Endodermal cell (in vitro differentiated cells): ENCODE measurements around the gene C11orf54. TPM values are rescaled to one million over a fixed set of nuclear protein-coding genes. Genes with fewer than 3 reads are reported as not detected.

Experiments
- DNase-seq: peaks from one replicate; pipeline ENCODE4 v3.0.0-alpha.2; 2017
- H3K27ac ChIP-seq: 2 replicates; pipeline ENCODE4 v1.5.1; 2013; ENCODE audit warnings: mild to moderate bottlenecking, low read depth, low read length, moderate library complexity
- H3K27me3 ChIP-seq: 2 replicates; pipeline ENCODE4 v1.6.1; 2013; ENCODE audit warnings: mild to moderate bottlenecking, low read length, moderate library complexity; ENCODE audit not compliant: insufficient read depth, control insufficient read depth, poor library complexity, severe bottlenecking
- H3K36me3 ChIP-seq: 2 replicates; pipeline ENCODE4 v1.7.0; 2013; ENCODE audit warnings: mild to moderate bottlenecking, low read length, moderate library complexity; ENCODE audit not compliant: control insufficient read depth, insufficient read depth
- H3K4me1 ChIP-seq: one replicate; pipeline ENCODE4 v1.7.0; 2013; ENCODE audit warnings: low read length; ENCODE audit not compliant: control insufficient read depth, insufficient read depth
- H3K4me3 ChIP-seq: 2 replicates; pipeline ENCODE4 v1.5.1; 2013; ENCODE audit warnings: mild to moderate bottlenecking, low read length, moderate library complexity
- H3K9ac ChIP-seq: 2 replicates; pipeline ENCODE4 v1.6.1; 2013; ENCODE audit warnings: mild to moderate bottlenecking, low read length, moderate library complexity; ENCODE audit not compliant: poor library complexity, severe bottlenecking; ENCODE audit errors: extremely low read depth
- H3K9me3 ChIP-seq: 2 replicates; pipeline ENCODE4 v1.6.1; 2013; ENCODE audit warnings: mild to moderate bottlenecking, low read length, moderate library complexity; ENCODE audit not compliant: control insufficient read depth
- H3K27ac Mint-ChIP-seq: 2 replicates; pipeline ENCODE4 v1.8.0; 2020; ENCODE audit warnings: mixed read lengths
- H3K27me3 Mint-ChIP-seq: 2 replicates; pipeline ENCODE4 v1.8.0; 2021; ENCODE audit warnings: mild to moderate bottlenecking, mixed read lengths; ENCODE audit not compliant: insufficient read depth
- H3K36me3 Mint-ChIP-seq: 2 replicates; pipeline ENCODE4 v1.8.0; 2020; ENCODE audit warnings: low read depth, mixed read lengths
- H3K4me1 Mint-ChIP-seq: 2 replicates; pipeline ENCODE4 v1.8.0; 2020; ENCODE audit warnings: mixed read lengths
- H3K4me3 Mint-ChIP-seq: 2 replicates; pipeline ENCODE4 v1.8.0; 2020; ENCODE audit warnings: mild to moderate bottlenecking, moderate library complexity, mixed read lengths
- H3K9me3 Mint-ChIP-seq: 2 replicates; pipeline ENCODE4 v1.8.0; 2020; ENCODE audit warnings: mild to moderate bottlenecking, mixed read lengths
- WGBS, 2 experiments: methylation state at CpG; one replicate each; pipeline versions ENCODE4 v1.1.5 to v1.1.7; 2013; ENCODE audit warnings: missing lambda C conversion rate in 2 of 2, mixed read lengths in 1 of 2; ENCODE audit not compliant: insufficient coverage in 1 of 2, insufficient read length in 1 of 2; 5-methylcytosine and 5-hydroxymethylcytosine counted together
- total RNA-seq, 2 donors: library from RNA; stranded (reverse); fragmentation: NEBNext Ultra II Directional in 1 of 2; extraction: Animal tissue kit (Norgen Biotek cat#: 25700) in 1 of 2; gene quantifications; 2 replicates in 1 of 2; 3 replicates in 1 of 2; pipeline ENCODE4 v1.2.1, GENCODE V29; 2021
- TF ChIP-seq, protein P1 (sequence below): fragments of 200-600 bp; sonication (generic); conservative IDR thresholded peaks from 2 replicates; pipeline ENCODE4 v1.5.0; 2021; ENCODE audit warnings: antibody characterized with exemption, mild to moderate bottlenecking

C11orf54 gene
- total RNA-seq, 2 donors from 2014 or later, result 18.8 to 33.6 TPM

DNA sequence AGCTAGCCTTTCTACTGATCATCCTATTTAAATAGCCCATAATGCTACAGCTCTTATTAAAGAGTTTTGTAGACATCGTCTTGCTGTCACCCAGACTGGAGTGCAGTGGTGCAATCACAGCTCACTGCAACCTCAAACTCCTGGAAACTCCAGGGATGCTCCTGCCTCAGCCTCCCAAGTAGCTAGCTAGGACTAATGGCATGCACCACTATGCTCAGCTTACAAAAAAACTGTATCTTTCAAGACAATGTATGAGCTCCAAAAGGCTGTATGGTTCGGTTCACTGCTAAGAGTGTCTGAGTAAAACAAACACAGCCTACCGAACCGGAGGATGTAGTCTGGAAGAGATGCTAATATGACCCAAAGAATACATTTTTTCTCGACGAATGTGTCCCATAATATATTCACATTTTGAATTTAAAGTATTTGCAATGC is 2.8 kb upstream of the C11orf54 start:
- Mint-ChIP-seq H3K4me1 (peaks cover 39% of the 10 kb centered on the region), H3K27me3 (no peaks in the 10 kb centered on the region), H3K36me3 (peaks cover 67% of the 10 kb centered on the region), H3K27ac (no peak overlapping the region), H3K9me3 (no peaks in the 10 kb centered on the region), H3K4me3 (peak overlapping the region; percentile 99)
- Histone ChIP-seq H3K4me1 (peaks cover 2% of the 10 kb centered on the region), H3K36me3 (peaks cover 67% of the 10 kb centered on the region), H3K4me3 (peak overlapping the region; percentile 87), H3K9me3 (no peaks in the 10 kb centered on the region), H3K27ac (no peak overlapping the region), H3K9ac (peak overlapping the region; percentile 99), H3K27me3 (no peaks in the 10 kb centered on the region)
- TF ChIP-seq, protein P1, sequence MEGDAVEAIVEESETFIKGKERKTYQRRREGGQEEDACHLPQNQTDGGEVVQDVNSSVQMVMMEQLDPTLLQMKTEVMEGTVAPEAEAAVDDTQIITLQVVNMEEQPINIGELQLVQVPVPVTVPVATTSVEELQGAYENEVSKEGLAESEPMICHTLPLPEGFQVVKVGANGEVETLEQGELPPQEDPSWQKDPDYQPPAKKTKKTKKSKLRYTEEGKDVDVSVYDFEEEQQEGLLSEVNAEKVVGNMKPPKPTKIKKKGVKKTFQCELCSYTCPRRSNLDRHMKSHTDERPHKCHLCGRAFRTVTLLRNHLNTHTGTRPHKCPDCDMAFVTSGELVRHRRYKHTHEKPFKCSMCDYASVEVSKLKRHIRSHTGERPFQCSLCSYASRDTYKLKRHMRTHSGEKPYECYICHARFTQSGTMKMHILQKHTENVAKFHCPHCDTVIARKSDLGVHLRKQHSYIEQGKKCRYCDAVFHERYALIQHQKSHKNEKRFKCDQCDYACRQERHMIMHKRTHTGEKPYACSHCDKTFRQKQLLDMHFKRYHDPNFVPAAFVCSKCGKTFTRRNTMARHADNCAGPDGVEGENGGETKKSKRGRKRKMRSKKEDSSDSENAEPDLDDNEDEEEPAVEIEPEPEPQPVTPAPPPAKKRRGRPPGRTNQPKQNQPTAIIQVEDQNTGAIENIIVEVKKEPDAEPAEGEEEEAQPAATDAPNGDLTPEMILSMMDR, result no peak
- no peak for DNase-seq
- 49 to 51% methylated on average over 3 to 6 of the region's 6 CpGs for WGBS, 2 experiments

DNA sequence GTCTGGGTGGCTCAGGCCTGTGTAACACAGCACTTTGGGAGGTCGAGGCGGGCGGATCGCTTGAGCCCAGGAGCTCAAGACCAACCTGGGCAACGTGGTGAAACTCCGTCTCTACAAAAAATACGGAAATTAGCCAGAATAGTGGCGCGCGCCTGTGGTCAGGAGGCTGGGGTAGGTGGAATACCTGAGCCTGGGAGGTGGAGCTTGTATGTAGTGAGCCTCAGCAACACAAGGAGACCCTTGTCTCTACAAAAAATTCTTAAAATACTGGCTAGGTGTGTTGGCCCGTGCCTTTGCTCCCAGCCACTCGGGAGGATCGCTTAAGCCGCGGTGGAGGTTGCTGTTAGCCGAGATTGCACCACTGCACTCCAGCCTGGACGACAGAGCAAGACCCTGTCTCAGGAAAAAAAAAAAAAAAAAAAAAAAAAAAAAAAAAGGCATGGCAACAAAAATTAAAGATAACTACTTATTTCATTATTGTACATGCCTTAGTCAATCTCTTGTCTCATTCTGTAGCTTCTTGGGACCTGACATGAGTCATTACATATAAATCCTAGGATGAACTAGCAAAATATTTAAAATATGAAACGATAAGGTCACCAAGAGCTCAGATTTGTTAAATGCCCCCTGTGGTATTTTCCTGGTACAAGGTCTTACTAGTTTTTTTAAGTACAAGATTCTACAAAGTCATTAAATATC is 1.3 kb upstream of the C11orf54 start:
- TF ChIP-seq, protein P1, result no peak
- Histone ChIP-seq H3K4me3 (peak overlapping the region; percentile 87), H3K4me1 (peaks cover 11% of the 10 kb centered on the region), H3K9ac (peak overlapping the region; percentile 99), H3K9me3 (no peaks in the 10 kb centered on the region), H3K27me3 (no peaks in the 10 kb centered on the region), H3K36me3 (peaks cover 53% of the 10 kb centered on the region), H3K27ac (no peak overlapping the region)
- no peaks in the 10 kb centered on the region for H3K9me3 Mint-ChIP-seq
- no peaks in the 10 kb centered on the region for H3K27me3 Mint-ChIP-seq
- peak; percentile 68 for DNase-seq
- peak overlapping the region; percentile 99 for H3K4me3 Mint-ChIP-seq
- peaks cover 53% of the 10 kb centered on the region for H3K36me3 Mint-ChIP-seq
- H3K27ac Mint-ChIP-seq, result peak overlapping the region; percentile 100
- H3K4me1 Mint-ChIP-seq, result peaks cover 41% of the 10 kb centered on the region
- WGBS, 2 experiments, result 0% methylated on average over 4 to 17 of the region's 18 CpGs

DNA sequence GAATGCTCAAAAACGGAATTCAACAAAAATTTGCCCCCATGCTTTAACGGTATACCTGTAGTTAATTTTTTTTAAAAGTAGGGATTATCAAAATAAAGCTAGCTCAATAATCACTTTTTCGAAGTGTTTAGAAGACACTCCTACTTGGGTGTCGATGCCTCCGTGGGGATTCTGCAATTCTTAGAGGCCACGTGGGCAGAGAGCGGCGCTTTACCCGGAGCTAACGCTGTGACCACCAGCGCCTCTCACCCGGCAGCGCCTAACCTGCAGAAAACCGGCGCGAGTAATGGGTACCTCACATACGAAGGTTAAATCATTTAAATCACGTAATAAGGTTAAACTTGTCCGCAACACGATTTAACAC is 760 bp upstream of the C11orf54 start:
- peak overlapping the region; percentile 100 for H3K27ac Mint-ChIP-seq
- no peaks in the 10 kb centered on the region for H3K9me3 Mint-ChIP-seq
- no peaks in the 10 kb centered on the region for H3K27me3 ChIP-seq
- H3K9ac ChIP-seq, result peak overlapping the region; percentile 99
- H3K27ac ChIP-seq, result peak overlapping the region; percentile 85
- H3K36me3 Mint-ChIP-seq, result peaks cover 48% of the 10 kb centered on the region
- H3K4me3 ChIP-seq, result peak overlapping the region; percentile 87
- H3K36me3 ChIP-seq, result peaks cover 47% of the 10 kb centered on the region
- TF ChIP-seq, protein P1, result no peak
- H3K27me3 Mint-ChIP-seq, result no peaks in the 10 kb centered on the region
- WGBS, 2 experiments, result 0% methylated on average over 16 to 20 of the region's 20 CpGs
- H3K4me3 Mint-ChIP-seq, result peak overlapping the region; percentile 99
- DNase-seq, result peak; percentile 65
- H3K4me1 ChIP-seq, result peaks cover 11% of the 10 kb centered on the region
- no peaks in the 10 kb centered on the region for H3K9me3 ChIP-seq
- peaks cover 44% of the 10 kb centered on the region for H3K4me1 Mint-ChIP-seq
